ENCODE data around the gene GLI3. TPM values are rescaled to one million over a fixed set of nuclear protein-coding genes. Genes with fewer than 3 reads are reported as not detected.

Gene GLI3
- total and polyA plus RNA-seq, 4 donors = 0.50 to 34.9 (median 11.3) TPM

DNA sequence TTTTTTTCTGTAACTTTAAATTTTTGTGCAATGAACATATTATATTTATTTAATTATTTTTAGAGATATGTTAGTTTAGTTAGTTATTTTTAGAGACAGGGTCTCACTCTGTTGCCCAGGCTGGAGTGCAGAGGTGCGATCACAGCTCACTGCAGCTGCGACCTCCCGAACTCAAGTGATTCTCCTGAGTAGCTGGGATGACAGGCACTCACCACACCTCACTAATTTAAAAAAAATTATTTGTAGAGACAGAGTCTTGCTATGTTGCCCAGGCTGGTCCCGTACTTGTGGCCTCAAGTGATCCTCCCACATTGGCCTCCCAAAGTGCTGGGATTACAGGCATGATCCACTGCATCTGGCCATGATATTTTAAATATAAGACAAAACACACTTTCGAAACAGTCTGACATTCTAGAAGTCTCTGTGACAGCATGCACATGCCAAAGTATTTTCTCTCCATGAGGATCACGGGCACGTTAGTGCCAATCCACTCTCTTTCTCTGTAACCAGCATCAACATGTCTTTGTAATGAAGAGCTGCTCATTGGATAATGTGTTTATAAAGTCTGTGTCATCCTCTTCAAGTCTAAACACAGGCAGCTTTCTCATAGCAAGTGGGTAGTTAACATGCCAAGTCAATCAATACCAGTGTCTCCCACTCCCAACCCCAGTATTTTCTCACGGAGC lies 137.4 kb downstream of the GLI3 start:
- Histone ChIP-seq H3K4me3 (ENCODE audit: low read length in 2 of 2) (no peak overlapping the region), H3K36me3 (ENCODE audit: control insufficient read depth in 1 of 2, insufficient read depth in 2 of 2, low read length in 1 of 2) (no peaks in the 10 kb centered on the region), H3K4me1 (ENCODE audit: control insufficient read depth in 1 of 2, insufficient read depth in 2 of 2, low read length in 2 of 2) (peaks cover 0 to 3% of the 10 kb centered on the region in 2 donors), H3K27ac (ENCODE audit: low read depth in 1 of 2, low read length in 2 of 2) (no peak overlapping the region), H3K27me3 (ENCODE audit: control insufficient read depth in 1 of 2, insufficient read depth in 2 of 2, low read length in 1 of 2) (no peaks in the 10 kb centered on the region), H3K9me3 (ENCODE audit: control insufficient read depth, low read length) (no peaks in the 10 kb centered on the region)
- DNase-seq (no peak), ATAC-seq (ENCODE audit: low FRiP score) (no peak)
- WGBS, 2 donors = 97 to 98% methylated on average over 8 of the region's 8 CpGs
- intact Hi-C loops (cut with DNase I) = no loop called here

- peaks cover 0 to 3% of the 10 kb centered on the region in 2 donors for H3K4me1 ChIP-seq (ENCODE audit: control insufficient read depth in 1 of 2, insufficient read depth in 2 of 2, low read length in 2 of 2)
- no peaks in the 10 kb centered on the region for H3K36me3 ChIP-seq (ENCODE audit: control insufficient read depth in 1 of 2, insufficient read depth in 2 of 2, low read length in 1 of 2)
- H3K27ac ChIP-seq (ENCODE audit: low read depth in 1 of 2, low read length in 2 of 2) = no peak overlapping the region
- H3K4me3 ChIP-seq (ENCODE audit: low read length in 2 of 2) = no peak overlapping the region
- H3K27me3 ChIP-seq (ENCODE audit: control insufficient read depth in 1 of 2, insufficient read depth in 2 of 2, low read length in 1 of 2) = no peaks in the 10 kb centered on the region
- intact Hi-C loops (cut with DNase I) = no loop called here
- no peak for DNase-seq
- no peaks in the 10 kb centered on the region for H3K9me3 ChIP-seq (ENCODE audit: control insufficient read depth, low read length)
- 93% methylated on average over 4 of the region's 4 CpGs for WGBS, 2 donors
- no peak for ATAC-seq (ENCODE audit: low FRiP score)
These were observed 137.9 kb downstream of the GLI3 start for GRCh38 chr7:42099066-42099465.

DNA sequence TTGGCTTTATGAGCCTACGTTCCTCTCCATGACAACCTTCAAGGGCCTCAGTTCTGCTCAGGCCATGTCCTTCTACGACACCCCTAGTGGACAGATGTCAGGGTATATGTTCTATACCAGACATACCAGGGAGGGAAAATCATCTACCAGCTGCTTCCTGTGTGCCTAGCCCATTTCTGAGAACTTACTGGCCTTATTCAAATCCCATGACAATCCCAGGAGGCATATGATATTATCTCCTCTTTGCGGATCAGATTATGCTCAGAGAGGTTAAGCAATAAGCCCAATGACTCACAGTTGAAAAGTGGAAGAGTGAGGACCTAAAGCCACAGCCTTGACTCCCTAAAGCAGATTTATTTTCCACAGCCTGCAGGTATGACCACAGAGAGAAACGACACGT lies 139.3 kb downstream of the GLI3 start:
- Histone ChIP-seq H3K4me1 (ENCODE audit: control insufficient read depth in 1 of 2, insufficient read depth in 2 of 2, low read length in 2 of 2) (peaks cover 0 to 3% of the 10 kb centered on the region in 2 donors), H3K27me3 (ENCODE audit: control insufficient read depth in 1 of 2, insufficient read depth in 2 of 2, low read length in 1 of 2) (no peaks in the 10 kb centered on the region), H3K36me3 (ENCODE audit: control insufficient read depth in 1 of 2, insufficient read depth in 2 of 2, low read length in 1 of 2) (no peaks in the 10 kb centered on the region), H3K9me3 (ENCODE audit: control insufficient read depth, low read length) (no peaks in the 10 kb centered on the region), H3K27ac (ENCODE audit: low read depth in 1 of 2, low read length in 2 of 2) (no peak overlapping the region), H3K4me3 (ENCODE audit: low read length in 2 of 2) (no peak overlapping the region)
- intact Hi-C loops (cut with DNase I) = no loop called here
- ATAC-seq (ENCODE audit: low FRiP score) (peak; percentile 34), DNase-seq (no peak)
- WGBS, 2 donors = 93 to 94% methylated on average over 5 of the region's 5 CpGs

GRCh38 chr7:42096681-42097561 lies 140.1 kb downstream of the GLI3 start:
- Histone ChIP-seq H3K9me3 (ENCODE audit: control insufficient read depth, low read length) (no peaks in the 10 kb centered on the region), H3K27me3 (ENCODE audit: control insufficient read depth in 1 of 2, insufficient read depth in 2 of 2, low read length in 1 of 2) (no peaks in the 10 kb centered on the region), H3K36me3 (ENCODE audit: control insufficient read depth in 1 of 2, insufficient read depth in 2 of 2, low read length in 1 of 2) (no peaks in the 10 kb centered on the region), H3K4me3 (ENCODE audit: low read length in 2 of 2) (no peak overlapping the region), H3K27ac (ENCODE audit: low read depth in 1 of 2, low read length in 2 of 2) (no peak overlapping the region), H3K4me1 (ENCODE audit: control insufficient read depth in 1 of 2, insufficient read depth in 2 of 2, low read length in 2 of 2) (peaks cover 0 to 3% of the 10 kb centered on the region in 2 donors)
- WGBS, 2 donors = 40 to 48% methylated on average over 11 of the region's 11 CpGs
- intact Hi-C loops (cut with DNase I) = no loop called here
- ATAC-seq (ENCODE audit: low FRiP score) (peak; percentile 64), DNase-seq (peak in 1 of 2 donors; percentile 62)

DNA sequence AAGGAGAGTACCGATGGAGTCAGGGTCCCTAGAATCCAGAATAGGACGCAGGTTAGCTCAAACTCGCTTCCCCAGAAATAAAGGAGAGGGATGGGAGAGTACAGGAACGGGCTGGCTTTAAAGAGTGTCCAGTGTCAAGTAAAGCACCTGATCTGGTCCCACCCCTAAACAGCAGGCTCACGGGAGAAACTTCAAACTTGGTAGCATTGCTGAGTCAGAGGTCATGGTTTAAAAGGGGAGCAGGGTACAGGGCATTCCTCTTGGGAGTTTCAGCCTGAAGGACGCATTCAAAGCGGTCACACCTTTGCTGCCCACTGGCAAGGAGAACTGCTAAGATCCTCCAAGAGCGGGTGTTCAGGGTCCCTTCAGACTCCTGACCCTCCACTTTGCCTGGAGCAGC lies 140.7 kb downstream of the GLI3 start:
- H3K4me3 ChIP-seq (ENCODE audit: low read length in 2 of 2) = no peak overlapping the region
- ATAC-seq (ENCODE audit: low FRiP score) = no peak
- peaks cover 0 to 3% of the 10 kb centered on the region in 2 donors for H3K4me1 ChIP-seq (ENCODE audit: control insufficient read depth in 1 of 2, insufficient read depth in 2 of 2, low read length in 2 of 2)
- H3K9me3 ChIP-seq (ENCODE audit: control insufficient read depth, low read length) = no peaks in the 10 kb centered on the region
- DNase-seq = no peak
- intact Hi-C loops (cut with DNase I) = no loop called here
- no peaks in the 10 kb centered on the region for H3K27me3 ChIP-seq (ENCODE audit: control insufficient read depth in 1 of 2, insufficient read depth in 2 of 2, low read length in 1 of 2)
- WGBS, 2 donors = 83 to 89% methylated on average over 8 of the region's 8 CpGs
- no peak overlapping the region for H3K27ac ChIP-seq (ENCODE audit: low read depth in 1 of 2, low read length in 2 of 2)
- no peaks in the 10 kb centered on the region for H3K36me3 ChIP-seq (ENCODE audit: control insufficient read depth in 1 of 2, insufficient read depth in 2 of 2, low read length in 1 of 2)

GRCh38 chr7:42095791-42096190 lies 141.2 kb downstream of the GLI3 start:
- ATAC-seq (ENCODE audit: low FRiP score) = no peak
- Histone ChIP-seq H3K27ac (ENCODE audit: low read depth in 1 of 2, low read length in 2 of 2) (no peak overlapping the region), H3K36me3 (ENCODE audit: control insufficient read depth in 1 of 2, insufficient read depth in 2 of 2, low read length in 1 of 2) (no peaks in the 10 kb centered on the region), H3K4me1 (ENCODE audit: control insufficient read depth in 1 of 2, insufficient read depth in 2 of 2, low read length in 2 of 2) (peaks cover 0 to 3% of the 10 kb centered on the region in 2 donors), H3K4me3 (ENCODE audit: low read length in 2 of 2) (no peak overlapping the region), H3K9me3 (ENCODE audit: control insufficient read depth, low read length) (no peaks in the 10 kb centered on the region), H3K27me3 (ENCODE audit: control insufficient read depth in 1 of 2, insufficient read depth in 2 of 2, low read length in 1 of 2) (no peaks in the 10 kb centered on the region)
- 91 to 93% methylated on average over 7 of the region's 7 CpGs for WGBS, 2 donors
- no peak for DNase-seq
- intact Hi-C loops (cut with DNase I) = no loop called here

GRCh38 chr7:42093349-42093905 lies 143.6 kb downstream of the GLI3 start:
- H3K4me1 ChIP-seq (ENCODE audit: control insufficient read depth in 1 of 2, insufficient read depth in 2 of 2, low read length in 2 of 2) = peaks cover 0 to 3% of the 10 kb centered on the region in 2 donors
- no peaks in the 10 kb centered on the region for H3K36me3 ChIP-seq (ENCODE audit: control insufficient read depth in 1 of 2, insufficient read depth in 2 of 2, low read length in 1 of 2)
- H3K4me3 ChIP-seq (ENCODE audit: low read length in 2 of 2) = no peak overlapping the region
- no peak overlapping the region for H3K27ac ChIP-seq (ENCODE audit: low read depth in 1 of 2, low read length in 2 of 2)
- H3K27me3 ChIP-seq (ENCODE audit: control insufficient read depth in 1 of 2, insufficient read depth in 2 of 2, low read length in 1 of 2) = no peaks in the 10 kb centered on the region
- no peaks in the 10 kb centered on the region for H3K9me3 ChIP-seq (ENCODE audit: control insufficient read depth, low read length)
- ATAC-seq (ENCODE audit: low FRiP score) (no peak), DNase-seq (no peak)
- 95 to 98% methylated on average over 2 of the region's 2 CpGs for WGBS, 2 donors
- intact Hi-C loops (cut with DNase I) = no loop called here

DNA sequence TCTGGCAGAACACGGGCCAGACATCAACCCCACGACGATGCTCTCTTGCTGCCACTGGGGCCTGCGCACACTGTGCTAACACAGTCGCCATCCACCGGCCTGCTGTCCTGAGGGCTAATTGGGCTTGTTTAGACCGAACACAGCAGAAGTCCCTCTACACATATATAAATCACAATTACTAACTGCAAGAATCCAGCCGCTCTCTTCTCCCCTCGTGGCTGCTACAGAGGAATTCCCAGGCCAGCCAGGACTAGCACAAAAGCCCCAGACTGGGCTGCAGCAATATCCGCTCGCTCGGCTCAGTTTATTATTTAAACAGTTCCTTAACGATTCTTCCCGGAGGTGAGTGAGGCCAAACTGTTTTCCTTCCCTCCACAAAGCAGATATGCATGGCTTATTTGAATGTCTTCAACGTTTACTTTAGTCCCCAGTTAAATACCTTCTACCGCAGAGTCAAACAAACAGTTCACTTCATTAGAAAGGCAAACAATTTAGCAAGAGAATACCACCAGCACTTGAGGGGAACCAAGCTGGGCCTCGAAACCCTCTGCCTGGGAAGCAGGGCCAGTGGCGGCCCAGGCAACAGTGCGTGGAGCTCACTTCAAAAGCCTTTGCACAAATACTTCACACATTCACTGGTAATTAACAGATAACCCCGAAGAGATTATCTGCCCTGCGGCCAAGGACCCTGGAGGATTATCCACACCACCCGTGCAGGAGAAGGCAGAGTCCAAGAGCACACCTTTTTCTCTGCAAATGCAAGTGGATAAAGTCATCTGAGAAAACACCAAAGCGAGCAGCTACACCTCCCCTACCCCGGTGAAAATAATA lies 145.3 kb downstream of the GLI3 start:
- DNase-seq (no peak), ATAC-seq (ENCODE audit: low FRiP score) (no peak)
- no peaks in the 10 kb centered on the region for H3K36me3 ChIP-seq (ENCODE audit: control insufficient read depth in 1 of 2, insufficient read depth in 2 of 2, low read length in 1 of 2)
- H3K27ac ChIP-seq (ENCODE audit: low read depth in 1 of 2, low read length in 2 of 2) = no peak overlapping the region
- WGBS, 2 donors = 71 to 74% methylated on average over 24 of the region's 24 CpGs
- no peak overlapping the region for H3K4me3 ChIP-seq (ENCODE audit: low read length in 2 of 2)
- peaks cover 0 to 2% of the 10 kb centered on the region in 2 donors for H3K4me1 ChIP-seq (ENCODE audit: control insufficient read depth in 1 of 2, insufficient read depth in 2 of 2, low read length in 2 of 2)
- no peaks in the 10 kb centered on the region for H3K27me3 ChIP-seq (ENCODE audit: control insufficient read depth in 1 of 2, insufficient read depth in 2 of 2, low read length in 1 of 2)
- intact Hi-C loops (cut with DNase I) = no loop called here
- H3K9me3 ChIP-seq (ENCODE audit: control insufficient read depth, low read length) = no peaks in the 10 kb centered on the region

Data from aorta (tissue), 5 donors.